Activated CD8-positive, alpha-beta memory T cell treated with anti-CD3 and anti-CD28 coated beads for 1 hour (primary cell): ENCODE results near the gene ARL10.
A peak's percentile ranks its signal among the peaks of the same experiment; 100 is the strongest.

Experiments used
- DNase-seq, 2 donors: peaks; one replicate each; pipeline ENCODE4 v3.0.0-alpha.2; 2020; ENCODE audit warnings: low read depth in 1 of 2; ENCODE audit errors: extremely low read depth in 1 of 2

Gene ARL10, protein sequence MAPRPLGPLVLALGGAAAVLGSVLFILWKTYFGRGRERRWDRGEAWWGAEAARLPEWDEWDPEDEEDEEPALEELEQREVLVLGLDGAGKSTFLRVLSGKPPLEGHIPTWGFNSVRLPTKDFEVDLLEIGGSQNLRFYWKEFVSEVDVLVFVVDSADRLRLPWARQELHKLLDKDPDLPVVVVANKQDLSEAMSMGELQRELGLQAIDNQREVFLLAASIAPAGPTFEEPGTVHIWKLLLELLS

DNA sequence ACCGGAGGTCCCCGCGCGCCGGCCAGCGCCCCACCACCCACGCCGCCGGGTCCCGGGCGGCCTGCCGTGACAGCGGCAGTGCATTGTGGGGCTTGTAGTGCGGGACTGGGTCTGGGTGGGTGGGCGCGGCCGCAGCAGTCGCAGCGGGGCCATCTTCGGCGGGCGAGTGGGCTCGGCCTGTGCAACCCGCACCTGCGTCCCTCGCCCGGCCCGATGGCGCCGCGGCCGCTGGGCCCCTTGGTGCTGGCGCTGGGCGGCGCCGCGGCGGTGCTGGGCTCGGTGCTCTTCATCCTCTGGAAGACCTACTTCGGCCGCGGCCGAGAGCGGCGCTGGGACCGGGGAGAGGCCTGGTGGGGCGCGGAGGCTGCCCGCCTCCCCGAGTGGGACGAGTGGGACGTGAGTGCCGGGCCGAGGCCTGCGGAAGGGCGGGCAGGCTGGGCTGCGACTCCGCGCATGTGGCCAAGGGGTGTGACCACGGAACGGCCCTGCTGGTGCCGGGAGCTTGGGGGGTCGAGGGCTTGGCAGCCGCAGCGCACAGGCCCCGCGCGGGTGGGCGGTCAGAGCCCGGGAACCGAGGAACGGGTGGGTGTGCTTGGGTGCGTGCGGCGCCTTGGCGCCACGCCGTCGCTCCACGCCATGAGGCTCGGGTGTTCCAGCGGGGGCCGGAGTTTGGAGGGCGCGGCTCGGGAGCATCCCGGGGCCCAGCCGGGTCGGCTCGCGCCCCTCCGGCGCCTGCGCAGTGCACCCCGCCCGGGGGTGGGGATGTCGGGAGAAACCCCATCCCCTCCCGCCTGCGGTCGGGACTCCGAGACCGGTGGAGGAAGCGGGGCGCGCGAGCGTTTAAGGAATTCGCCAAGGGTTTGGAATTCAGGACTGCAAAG is at the start of gene ARL10:
ARL10 (plus strand) TSS at position 137 of the 881 bp plus-strand sequence; CDS start at position 214, 77 bp downstream.
- peak in 1 of 2 donors; percentile 27 for DNase-seq

DNA sequence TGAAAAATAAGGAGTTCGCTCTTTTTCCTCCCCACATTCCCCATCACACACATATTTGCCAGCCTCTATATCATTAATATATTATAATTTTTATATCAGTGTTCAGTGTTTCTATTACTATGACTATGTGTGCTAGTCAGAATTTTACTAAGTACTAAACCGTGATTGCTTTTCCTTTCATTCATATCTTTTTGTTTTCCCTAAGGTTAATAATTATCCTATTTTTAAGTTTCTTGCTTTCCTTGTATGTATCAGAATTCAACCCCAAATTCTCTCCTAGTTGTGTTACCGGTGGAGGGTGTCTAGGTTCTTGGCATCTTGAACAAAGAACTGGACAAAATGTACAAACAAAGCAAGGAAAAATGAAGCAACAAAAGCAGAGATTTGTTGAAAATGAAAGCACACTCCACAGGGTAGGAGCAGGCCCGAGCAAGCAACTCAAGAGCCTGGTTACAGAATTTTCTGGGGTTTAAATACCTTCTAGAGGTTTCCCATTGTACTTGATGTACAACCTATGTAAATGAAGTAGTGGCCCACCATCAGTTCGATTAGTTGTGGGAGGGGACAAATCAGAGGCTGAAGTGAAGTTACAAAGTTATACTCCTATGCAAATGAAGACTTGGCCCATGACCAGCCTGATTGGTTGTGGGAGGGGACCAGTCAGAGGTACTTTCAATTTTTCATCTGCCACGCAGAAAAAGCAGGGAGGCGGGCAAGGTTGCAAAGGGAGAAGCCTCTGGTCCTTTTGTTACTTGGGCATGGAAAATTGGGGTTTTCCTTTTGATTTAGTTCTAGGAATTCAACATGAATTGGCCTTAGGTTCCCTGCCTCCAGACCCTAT is 47.5 kb upstream of the ARL10 start:
- no peak for DNase-seq

DNA sequence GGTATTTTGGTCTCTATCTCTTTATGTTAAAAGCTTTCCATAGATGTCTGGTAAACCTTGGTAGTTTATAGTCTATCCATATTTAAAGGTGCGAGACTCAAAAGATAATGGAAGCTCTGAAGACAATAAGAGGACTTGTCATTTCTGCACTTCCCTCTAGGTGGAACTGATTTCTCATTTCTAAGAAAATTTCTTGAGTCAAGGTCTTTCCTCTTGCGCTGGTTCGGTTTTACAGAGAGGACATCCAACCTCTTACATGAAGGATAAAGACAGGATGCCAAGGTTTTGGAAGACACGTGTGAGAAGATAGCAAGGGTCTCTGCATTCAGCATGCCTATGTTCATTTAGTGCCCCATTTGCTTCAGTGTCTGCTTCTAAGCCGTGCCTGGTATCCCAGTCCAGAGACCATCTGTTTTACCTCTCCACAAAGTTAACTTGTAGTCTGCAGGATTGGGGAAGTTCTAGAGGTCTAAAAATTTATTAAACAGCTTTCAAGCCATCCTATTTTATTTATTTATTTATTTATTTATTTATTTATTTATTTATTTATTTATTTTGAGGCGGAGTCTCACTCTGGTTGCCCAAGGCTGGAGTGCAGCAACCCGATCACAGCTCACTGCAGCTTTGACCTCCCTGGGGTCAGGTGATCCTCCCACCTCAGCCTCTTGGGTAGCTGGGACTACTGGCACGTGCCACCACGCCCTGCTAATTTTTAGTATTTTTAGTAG is 45.3 kb upstream of the ARL10 start:
- DNase-seq, result no peak

DNA sequence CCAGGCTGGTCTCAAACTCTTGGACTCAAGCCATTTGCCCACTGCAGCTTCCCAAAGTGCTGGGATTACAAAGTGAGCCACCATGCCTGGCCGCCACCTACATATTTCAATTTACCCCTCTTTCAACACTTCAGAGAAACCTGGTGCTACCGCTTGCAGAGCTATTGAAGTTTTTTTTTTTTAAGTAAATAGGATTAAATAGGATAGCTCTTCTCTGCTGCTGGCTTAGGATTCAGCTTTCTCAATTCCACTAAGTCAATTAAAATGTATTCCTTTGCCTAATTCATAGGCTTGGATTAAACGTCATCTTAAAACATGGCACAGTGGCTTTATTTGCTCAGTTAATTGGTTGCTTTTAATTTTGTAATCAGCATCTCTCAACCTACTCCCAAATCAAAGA is 44.7 kb upstream of the ARL10 start:
- DNase-seq, result no peak

DNA sequence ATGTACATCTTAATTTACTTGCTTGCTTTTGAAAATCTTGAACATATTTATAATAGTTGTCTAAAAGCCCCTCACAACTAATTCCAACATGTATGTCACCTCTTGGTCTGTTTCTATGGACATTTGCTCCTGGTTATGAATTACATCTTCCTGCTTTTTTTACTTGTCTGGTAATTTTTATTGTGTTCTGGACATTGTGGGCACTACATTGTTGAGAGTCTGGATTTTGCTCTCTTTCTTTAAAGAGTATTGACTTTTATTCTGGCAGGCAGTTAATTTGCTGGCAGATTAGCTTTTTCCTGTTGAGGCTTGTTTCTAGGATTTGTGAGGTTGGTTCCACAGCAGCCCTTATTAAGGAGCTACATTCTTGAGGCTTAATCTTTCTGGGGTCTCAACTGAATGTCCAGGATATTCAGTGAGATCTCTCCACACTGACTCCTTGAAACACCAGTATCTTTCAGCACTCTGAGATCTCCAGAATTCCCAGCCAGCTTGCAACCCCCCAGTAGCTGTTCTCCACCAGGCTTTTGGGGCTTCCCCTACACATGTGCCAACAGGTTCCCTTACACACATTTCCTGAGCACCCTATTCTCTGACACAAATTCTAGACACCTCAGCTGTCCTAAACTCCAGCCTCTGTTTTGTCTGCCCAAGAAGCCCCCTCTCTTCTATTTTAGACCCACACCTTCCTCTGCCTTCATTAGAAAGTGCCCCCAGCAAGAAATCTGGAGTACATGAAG is 31.1 kb upstream of the ARL10 start:
- DNase-seq, result no peak

DNA sequence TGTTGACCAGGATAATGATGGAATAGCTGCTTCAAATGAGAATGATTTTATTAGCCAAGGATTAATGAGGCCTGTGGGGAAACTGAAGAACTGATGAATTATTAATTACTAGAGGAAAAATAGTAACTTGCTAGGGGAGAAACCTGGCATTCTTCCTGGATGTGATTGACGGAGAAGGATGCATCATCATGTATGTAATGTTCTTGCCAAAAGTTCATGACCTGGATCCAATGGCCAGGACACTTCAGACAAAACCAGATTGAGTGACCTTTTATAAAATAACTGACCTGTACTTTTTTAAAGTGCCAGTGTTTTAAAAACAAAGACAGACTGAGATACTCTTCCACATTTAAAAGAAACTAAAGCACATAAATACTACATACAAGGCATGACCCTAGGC is 27.4 kb upstream of the ARL10 start:
- DNase-seq, result no peak

DNA sequence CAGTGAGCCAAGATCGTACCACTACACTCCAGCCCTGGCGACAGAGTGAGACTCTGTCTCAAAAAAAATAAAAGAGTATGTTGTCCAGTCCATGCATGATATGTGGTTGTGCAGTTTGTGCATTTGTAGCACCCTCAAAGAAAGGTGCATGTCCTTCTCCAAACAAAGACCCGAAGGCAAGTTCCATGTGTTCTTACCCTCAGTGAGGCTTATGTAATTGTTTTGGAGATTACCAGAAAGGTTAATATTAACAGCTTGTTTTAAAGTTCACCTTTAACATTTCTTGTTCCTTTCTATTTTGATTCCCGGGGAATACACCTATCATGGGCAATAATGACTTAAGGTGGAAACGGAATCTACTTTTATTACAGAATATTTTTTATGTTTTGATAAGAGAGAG is 26.0 kb upstream of the ARL10 start:
- DNase-seq, result no peak

DNA sequence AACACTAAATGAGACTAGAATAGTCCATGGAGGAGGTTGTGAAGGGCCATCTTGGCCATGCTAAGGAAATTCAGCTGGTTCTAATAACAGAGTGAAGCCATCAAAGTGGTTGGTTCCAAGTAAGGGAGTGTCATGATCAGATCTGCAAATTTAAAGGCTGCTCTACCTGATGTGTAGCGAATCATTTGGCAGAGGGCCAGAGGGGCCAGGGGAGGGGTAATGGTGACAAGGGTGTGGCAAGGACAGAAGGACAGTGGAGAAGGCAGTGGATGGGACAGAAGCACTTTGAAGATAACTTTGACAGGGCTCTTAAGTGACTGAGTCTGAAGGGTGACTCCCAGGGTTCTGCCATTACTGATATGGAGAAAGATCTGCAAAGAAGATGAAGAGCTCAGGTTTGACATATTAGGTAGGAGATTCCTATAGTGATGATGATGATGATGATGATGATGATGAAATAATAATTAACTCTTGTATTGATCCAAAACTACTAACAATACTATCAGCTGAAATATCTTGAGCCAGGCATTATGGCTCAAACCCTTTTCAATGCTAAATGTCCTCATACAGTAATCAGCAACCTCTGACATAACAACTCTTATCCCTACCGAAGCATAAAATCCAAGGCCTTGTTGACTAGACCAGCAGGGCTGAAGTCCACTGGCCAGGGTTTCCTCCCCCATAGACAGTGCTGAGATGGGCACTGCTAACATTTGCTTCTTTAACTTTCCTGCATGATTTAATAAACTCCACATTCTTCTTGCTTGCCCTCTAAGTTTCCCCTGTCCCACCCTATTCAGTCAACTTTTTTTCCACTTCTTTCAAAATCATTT is 23.7 kb upstream of the ARL10 start:
- DNase-seq, result no peak

DNA sequence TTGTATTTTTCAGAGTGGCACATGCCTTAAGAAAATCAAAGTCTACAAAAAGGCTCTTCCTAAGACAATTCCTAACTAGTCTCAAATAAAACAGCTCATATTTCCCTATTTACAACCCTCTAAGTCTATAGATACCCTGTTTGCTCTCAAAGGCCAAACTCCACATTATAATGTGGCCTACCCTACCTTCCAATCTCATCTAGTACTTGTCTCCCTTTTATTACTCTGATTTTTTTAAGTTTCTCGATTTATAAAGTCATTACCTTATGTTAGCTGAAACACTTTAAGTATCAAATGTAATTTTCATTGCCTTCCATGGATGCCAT is 23.2 kb upstream of the ARL10 start:
- DNase-seq, result no peak

DNA sequence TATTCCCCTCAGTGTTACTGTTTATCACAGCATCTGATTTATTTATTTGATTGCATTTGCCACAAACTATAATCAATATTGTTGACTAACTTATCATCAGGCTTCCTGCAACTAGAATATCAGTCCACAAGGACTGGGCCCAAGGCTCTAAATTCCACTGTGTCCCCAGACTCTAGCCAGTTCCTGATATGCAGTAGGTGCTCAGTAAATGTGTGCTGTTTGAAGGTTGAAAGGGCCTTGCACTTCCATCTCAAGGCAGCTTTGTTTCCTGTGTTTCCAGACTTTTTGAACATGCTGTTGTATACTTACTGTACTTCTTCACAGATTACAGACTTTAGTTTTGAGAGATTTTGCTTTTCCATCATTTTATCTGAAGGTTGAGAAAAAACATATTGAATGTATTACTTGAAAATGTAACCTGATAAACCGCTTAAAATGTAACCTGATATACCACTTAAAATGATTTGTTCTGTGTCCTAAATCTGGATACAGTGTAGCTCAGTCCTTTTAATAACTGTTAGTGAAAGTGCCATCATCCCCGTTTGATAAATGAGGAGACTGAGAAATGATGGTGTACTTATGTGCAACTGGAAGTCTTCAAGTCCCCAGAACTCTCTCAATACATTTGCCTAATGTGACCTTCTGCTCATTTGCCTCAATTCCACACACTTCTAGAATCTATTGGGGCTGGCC is 22.4 kb upstream of the ARL10 start:
- no peak for DNase-seq

DNA sequence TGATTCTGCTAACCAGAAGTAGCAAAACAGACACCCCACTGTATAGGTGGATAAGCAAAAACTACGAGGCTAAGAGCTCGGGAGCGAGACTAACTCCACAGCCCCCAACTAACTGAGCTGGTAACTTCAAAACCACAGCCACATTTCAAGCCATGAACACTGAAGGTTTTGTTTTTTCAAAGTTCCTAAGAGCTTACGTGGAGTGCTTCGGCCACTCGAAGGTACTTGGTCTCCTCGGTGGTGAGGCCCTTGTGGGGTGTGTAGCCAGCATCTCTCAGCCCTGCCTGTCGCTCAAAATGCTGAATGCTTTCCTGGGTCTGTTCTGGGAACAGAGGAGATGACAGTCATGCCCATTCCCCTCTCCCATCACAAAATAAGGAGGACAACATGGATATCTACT is 14.9 kb upstream of the ARL10 start:
- no peak for DNase-seq

DNA sequence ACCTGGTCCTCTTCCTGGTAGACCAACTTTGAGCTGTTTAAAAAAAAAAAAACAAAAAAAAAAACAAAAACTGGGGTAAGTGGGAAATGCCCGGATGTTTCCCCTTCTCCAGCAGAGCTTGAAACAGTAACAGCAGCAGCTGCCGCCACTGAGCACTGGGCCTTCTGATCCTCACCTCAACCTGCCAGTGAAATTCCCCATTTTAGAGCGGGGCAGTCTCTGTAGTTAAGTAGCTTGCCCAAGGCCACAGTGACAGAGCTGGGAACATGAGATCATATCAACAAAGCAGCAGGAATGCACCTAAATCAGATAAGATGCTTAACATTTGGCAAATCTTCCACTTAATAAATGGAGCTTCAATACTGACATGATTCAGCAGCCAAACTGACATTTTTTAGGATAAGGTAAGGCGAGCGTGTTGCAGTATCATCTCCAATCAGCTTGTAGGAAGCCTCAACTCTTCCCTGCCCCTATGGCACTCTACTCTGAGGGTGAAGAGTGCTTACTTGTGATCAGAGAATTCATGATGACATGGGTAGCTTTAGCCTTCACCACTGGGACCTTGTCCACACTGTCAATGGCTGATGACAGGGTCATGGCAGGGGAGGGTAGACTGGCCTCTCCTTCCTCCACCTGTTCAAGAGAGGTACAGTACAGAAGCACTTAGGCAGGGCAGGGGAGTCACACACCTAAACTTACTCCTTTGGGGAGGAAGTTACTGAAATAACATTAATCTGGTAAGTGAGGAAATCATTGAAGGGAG is 13.0 kb upstream of the ARL10 start:
- no peak for DNase-seq

DNA sequence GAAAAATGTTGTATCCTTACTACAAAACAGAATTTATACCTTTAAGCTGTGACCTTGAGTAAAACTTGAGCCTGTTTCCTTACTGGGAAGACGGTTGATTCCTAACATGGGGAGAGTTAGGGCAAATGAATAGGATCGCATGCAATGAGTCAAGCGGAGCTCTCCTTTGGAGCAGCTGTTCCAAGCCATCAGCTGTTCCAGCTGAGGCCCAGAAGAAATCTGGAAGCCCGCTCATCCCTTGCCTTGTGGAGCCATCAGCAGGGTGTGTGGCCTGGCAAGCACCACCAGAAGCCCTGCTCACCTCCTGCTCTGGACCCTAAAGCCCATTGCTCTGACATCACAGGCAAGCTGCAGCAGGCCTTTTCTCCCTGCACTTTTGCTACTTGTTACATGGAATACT is 11.8 kb upstream of the ARL10 start:
- DNase-seq, result no peak

DNA sequence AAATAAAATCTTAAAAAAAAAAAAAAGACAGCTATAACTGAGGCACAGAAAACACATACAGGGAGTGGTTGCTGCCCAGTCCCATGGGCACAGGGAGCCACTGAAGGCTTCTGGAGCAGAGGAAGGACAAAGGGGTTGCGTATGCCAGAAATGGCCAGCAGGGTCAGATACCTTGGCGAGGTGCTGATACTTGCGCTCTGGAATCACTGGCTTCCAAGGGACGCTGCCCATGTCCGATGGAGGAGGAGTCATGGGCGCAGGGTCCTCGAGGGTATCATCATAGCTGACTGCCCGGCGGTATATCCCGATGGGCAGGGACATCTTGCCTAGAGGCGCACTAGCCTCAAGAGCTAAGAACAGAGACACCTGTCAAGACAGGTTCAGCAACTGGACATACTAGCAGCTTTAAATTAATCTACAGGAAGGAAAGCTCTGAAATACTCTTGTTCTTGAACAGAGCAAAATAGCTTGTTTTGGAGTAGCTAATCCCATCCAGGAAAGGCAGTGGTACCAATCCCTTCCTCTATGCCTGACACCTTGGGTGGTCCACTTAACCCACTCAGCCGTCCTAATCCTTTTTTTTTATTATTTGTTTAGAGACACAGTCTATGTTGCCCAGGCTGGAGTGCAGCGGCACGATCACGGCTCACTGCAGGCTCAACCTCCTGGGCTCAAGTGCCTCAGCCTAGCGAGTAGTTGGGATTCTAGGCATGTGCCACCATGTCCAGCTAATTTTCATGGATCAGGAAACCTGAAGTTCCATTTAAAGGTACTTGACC is 9.7 kb upstream of the ARL10 start:
- no peak for DNase-seq

DNA sequence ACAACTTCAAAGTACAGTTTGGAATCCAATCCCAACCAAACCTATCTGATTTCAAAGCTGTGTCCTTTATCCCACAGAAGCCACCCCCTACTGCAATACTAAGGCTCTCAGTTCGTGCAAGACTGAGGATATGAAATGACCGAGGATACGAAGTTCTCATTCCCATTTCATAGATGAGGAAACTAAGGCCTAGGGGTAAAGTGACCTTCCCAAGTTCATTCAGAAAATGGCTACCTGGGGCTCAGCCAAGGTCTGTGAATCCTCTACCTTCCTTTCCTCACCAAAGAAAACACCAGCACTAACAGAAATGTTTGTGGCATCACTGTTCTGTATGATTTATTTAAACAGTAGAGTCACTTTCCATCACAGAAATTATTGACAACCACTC is 9.1 kb upstream of the ARL10 start:
- no peak for DNase-seq

DNA sequence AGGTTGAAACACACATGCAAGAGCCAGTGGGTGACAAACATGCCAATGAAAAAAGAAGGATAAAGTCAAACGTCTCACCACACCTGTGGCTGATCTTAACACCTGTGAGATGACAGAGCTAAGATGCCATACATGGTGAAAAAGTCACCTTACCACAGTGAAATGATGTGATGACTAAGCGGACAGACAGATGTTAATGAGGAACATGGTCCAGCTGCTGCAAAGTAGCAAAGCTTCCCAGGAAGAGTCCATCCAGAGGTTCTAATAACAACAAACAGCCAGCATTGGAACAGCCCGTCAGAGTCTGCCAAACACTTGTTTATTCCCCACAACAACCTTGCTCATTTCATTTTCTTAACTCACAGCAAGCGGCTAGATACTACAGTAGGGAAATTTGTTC is 5.6 kb upstream of the ARL10 start:
- DNase-seq, result no peak

DNA sequence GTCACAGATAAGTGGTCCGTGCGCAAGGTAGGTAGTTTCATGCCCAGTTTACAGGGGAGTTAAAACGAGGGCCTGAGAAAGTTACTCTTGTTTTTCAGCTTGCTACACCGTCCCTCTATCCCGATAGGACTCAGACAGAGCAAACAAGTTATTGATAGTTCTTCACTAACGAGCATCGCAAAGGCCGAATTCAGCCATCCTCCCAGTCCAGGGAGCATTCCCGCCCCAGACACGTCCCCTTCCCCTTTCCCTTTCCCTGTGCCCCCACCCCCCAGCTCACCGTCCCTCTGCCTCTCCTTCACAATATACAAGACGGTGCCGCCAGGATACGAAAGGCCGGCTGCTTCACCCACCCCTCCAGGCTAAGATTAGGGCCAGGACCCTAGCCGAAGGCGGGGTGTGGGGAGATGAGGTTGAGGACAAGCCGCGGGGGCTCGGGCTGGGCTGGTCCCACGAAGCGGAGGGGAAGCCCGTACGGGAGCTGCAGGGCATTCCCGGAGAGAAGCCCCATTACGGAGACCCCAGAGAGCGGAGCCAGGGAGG is 4.3 kb upstream of the ARL10 start:
- DNase-seq, result no peak
